Measurements from ENCODE around the gene MDN1. TPM values are rescaled to one million over a fixed set of nuclear protein-coding genes. Genes with fewer than 3 reads are reported as not detected.
"Not testable (repeated sequence)": the region's sequence is repeated elsewhere in the genome, so short reads cannot be mapped to it uniquely, and the experiment has no call there.

MDN1 gene
- total RNA-seq, 1 donor from 2014 or later = 29.6 TPM

GRCh38 chr6:89858041-89858440 lies 38.4 kb upstream of the MDN1 start:
- peaks cover 99% of the 10 kb centered on the region for H3K36me3 ChIP-seq
- DNase-seq (no peak), ATAC-seq (no peak)
- TF ChIP-seq, protein P1, sequence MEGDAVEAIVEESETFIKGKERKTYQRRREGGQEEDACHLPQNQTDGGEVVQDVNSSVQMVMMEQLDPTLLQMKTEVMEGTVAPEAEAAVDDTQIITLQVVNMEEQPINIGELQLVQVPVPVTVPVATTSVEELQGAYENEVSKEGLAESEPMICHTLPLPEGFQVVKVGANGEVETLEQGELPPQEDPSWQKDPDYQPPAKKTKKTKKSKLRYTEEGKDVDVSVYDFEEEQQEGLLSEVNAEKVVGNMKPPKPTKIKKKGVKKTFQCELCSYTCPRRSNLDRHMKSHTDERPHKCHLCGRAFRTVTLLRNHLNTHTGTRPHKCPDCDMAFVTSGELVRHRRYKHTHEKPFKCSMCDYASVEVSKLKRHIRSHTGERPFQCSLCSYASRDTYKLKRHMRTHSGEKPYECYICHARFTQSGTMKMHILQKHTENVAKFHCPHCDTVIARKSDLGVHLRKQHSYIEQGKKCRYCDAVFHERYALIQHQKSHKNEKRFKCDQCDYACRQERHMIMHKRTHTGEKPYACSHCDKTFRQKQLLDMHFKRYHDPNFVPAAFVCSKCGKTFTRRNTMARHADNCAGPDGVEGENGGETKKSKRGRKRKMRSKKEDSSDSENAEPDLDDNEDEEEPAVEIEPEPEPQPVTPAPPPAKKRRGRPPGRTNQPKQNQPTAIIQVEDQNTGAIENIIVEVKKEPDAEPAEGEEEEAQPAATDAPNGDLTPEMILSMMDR (IDR thresholded peaks at IDR 0.05) = no peak
- no peaks in the 10 kb centered on the region for H3K27me3 ChIP-seq (ENCODE audit: low read depth)
- H3K27ac ChIP-seq = no peak overlapping the region
- no peak overlapping the region for H3K4me3 ChIP-seq
- intact Hi-C loops (cut with DNase I) = no loop called here
- H3K4me1 ChIP-seq = no peaks in the 10 kb centered on the region
- H3K9me3 ChIP-seq = no peaks in the 10 kb centered on the region

DNA sequence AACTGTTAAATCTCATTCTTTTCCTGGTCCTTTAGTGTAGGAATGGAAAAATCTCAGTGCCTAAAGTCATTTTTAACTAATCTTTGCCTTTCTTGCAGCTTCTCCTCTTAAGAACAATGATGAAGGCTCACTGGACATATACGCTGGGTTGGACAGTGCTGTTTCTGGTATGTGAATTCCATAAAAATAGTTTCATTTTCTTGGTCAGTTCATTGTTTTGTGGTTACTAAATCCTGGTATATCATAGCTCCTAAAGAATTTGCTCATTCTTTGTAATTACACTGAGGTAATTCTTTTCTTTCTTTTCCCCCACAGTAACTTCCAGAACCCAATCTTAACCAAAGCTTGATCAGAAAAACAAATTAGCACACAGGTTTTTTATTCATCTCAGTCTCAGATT lies 33.5 kb upstream of the MDN1 start:
- Histone ChIP-seq H3K36me3 (peaks cover 85% of the 10 kb centered on the region), H3K27me3 (ENCODE audit: low read depth) (no peaks in the 10 kb centered on the region), H3K4me3 (no peak overlapping the region), H3K9me3 (no peaks in the 10 kb centered on the region), H3K4me1 (no peaks in the 10 kb centered on the region), H3K27ac (no peak overlapping the region)
- TF ChIP-seq, protein P1 (IDR thresholded peaks at IDR 0.05) = no peak
- DNase-seq (no peak), ATAC-seq (no peak)
- intact Hi-C loops (cut with DNase I) = no loop called here

DNA sequence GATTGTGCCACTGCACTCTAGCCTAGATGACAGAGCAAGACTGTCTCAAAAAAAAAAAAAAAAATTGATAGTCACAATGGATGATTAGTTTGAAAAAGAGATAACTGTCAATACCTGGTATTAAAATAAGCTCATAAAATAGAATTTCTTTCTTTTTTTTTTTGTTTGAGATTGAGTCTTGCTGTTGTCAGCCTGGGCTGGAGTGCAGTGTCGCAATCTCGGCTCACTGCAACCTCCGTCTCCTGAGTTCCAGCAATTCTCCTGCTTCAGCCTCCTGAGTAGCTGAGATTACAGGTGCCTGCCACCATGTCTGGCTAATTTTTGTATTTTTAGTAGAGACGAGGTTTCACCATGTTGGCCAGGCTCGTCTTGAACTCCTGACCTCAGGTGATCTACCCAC lies 27.9 kb upstream of the MDN1 start:
- ATAC-seq; H3K9me3 ChIP-seq; H3K27ac ChIP-seq; H3K4me3 ChIP-seq; DNase-seq; H3K27me3 ChIP-seq (ENCODE audit: low read depth); H3K4me1 ChIP-seq; intact Hi-C loops (cut with DNase I): not testable (repeated sequence)
- H3K36me3 ChIP-seq = peaks cover 47% of the 10 kb centered on the region

DNA sequence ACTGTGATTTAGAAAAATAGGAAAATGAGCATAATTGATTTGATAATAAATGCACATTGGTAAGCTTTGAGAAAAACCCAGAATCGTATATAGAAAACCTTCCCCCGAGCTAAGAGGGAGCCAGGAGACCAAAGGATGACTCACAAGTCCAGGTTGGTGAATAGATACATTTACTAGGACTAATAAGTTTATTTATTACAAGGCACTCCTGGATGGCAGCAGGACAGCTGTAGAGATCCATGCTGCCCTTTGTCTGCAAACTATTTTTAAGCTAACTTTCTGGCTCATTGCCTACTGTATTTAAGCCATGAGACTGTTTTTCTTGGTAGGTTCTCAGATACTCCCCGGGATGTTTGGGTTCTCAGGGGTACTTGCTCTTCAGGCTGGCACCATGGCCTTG lies 23.5 kb upstream of the MDN1 start:
- no peak for ATAC-seq
- H3K9me3 ChIP-seq = no peaks in the 10 kb centered on the region
- intact Hi-C loops (cut with DNase I) = no loop called here
- no peaks in the 10 kb centered on the region for H3K27me3 ChIP-seq (ENCODE audit: low read depth)
- H3K27ac ChIP-seq = no peak overlapping the region
- peaks cover 29% of the 10 kb centered on the region for H3K36me3 ChIP-seq
- DNase-seq = no peak
- peaks cover 7% of the 10 kb centered on the region for H3K4me1 ChIP-seq
- H3K4me3 ChIP-seq = no peak overlapping the region
- TF ChIP-seq, protein P1 (IDR thresholded peaks at IDR 0.05) = no peak

GRCh38 chr6:89842228-89842627 lies 22.6 kb upstream of the MDN1 start:
- H3K27me3 ChIP-seq (ENCODE audit: low read depth) = no peaks in the 10 kb centered on the region
- peaks cover 7% of the 10 kb centered on the region for H3K4me1 ChIP-seq
- H3K27ac ChIP-seq = no peak overlapping the region
- TF ChIP-seq, protein P1 (IDR thresholded peaks at IDR 0.05) = no peak
- H3K4me3 ChIP-seq = no peak overlapping the region
- peaks cover 23% of the 10 kb centered on the region for H3K36me3 ChIP-seq
- no peak for ATAC-seq
- no peak for DNase-seq
- no peaks in the 10 kb centered on the region for H3K9me3 ChIP-seq
- intact Hi-C loops (cut with DNase I) = no loop called here

GRCh38 chr6:89840538-89840937 lies 20.9 kb upstream of the MDN1 start:
- ATAC-seq (peak; percentile 36 to 76), DNase-seq (no peak)
- intact Hi-C loops (cut with DNase I) = no loop called here
- Histone ChIP-seq H3K4me3 (no peak overlapping the region), H3K36me3 (peaks cover 22% of the 10 kb centered on the region), H3K9me3 (no peaks in the 10 kb centered on the region), H3K27me3 (ENCODE audit: low read depth) (no peaks in the 10 kb centered on the region), H3K4me1 (peaks cover 7% of the 10 kb centered on the region), H3K27ac (no peak overlapping the region)
- TF ChIP-seq, protein P1 (IDR thresholded peaks at IDR 0.05) = no peak

Data from lower lobe of right lung (tissue), 2 donors.